A673 (cell line): ENCODE data around the gene CORT.

Experiments used
- EZH2 ChIP-seq: fragments of 200-600 bp; sonication (generic); IDR thresholded peaks from 2 replicates; pipeline ENCODE4 v1.6.1; 2017; ENCODE audit warnings: borderline replicate concordance, low read depth, mild to moderate bottlenecking, mixed read lengths, antibody characterized with exemption, low read length; ENCODE audit not compliant: poor library complexity, severe bottlenecking
- TF ChIP-seq, protein P1 (sequence below): fragments of 300-800, 200-600 bp; sonication (generic); conservative IDR thresholded peaks from 2 replicates; pipeline ENCODE4 v1.5.1; 2017; ENCODE audit warnings: low read depth, mild to moderate bottlenecking, antibody characterized with exemption, low read length, moderate library complexity, mixed read lengths

DNA sequence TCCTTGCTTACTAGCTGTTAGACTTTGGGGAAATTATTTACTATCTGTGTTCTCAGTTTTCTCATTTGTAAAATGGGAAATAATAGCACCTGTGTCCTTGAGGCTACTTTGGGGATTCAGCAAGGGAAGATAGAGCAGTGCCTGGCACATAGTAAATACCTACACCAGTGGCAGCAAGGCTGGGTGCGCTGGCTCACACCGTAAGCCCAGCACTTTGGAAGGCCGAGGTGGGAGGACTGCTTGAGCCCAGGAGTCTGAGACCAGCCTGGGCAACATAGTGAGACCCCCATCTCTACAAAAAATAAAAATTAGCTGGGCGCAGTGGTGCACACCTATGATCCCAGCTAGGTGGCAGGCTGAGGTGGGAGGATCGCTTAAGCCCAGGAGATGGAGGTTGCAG, 28.2 kb upstream of the CORT start:
- TF ChIP-seq, protein P1, sequence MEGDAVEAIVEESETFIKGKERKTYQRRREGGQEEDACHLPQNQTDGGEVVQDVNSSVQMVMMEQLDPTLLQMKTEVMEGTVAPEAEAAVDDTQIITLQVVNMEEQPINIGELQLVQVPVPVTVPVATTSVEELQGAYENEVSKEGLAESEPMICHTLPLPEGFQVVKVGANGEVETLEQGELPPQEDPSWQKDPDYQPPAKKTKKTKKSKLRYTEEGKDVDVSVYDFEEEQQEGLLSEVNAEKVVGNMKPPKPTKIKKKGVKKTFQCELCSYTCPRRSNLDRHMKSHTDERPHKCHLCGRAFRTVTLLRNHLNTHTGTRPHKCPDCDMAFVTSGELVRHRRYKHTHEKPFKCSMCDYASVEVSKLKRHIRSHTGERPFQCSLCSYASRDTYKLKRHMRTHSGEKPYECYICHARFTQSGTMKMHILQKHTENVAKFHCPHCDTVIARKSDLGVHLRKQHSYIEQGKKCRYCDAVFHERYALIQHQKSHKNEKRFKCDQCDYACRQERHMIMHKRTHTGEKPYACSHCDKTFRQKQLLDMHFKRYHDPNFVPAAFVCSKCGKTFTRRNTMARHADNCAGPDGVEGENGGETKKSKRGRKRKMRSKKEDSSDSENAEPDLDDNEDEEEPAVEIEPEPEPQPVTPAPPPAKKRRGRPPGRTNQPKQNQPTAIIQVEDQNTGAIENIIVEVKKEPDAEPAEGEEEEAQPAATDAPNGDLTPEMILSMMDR: no peak
- no peak for TF ChIP-seq EZH2
